ENCODE results near the gene FA2H.

Gene FA2H

DNA sequence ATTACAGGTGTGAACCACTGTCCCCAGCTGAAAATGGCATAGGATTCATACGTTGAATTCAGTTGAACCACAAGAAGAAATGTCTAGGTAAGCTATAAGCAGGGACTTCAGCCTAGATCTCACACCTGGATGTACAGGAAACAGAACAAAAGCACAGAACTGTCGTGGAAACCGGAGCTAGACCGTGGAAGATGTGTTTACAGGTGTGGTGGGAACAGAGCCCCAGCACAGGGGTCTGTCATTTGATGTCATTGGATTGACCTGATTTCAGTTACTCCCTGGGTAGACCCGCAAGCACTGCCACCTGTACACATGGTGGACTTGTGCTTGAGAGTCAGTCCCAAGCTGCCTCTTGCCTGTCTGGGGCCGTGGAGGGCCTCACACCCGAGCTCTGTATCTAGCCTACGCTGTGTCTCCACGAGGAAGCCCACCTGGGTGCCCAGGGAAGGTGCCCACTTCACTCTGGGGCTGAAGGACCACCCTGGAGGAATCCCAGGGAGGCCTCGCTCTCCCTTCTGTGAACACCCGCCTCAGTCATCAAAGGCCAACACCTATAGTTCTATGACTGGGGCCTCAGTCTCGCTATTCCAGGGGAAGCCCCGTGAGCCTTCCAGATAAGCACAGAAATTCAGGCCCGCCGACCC lies 41.8 kb downstream of the FA2H start:
- Histone ChIP-seq H3K36me3 (ENCODE audit: low read length) (no peaks in the 10 kb centered on the region), H3K27me3 (ENCODE audit: low read length) (no peaks in the 10 kb centered on the region), H2AFZ (ENCODE audit: low read depth, low read length, severe bottlenecking) (no peak overlapping the region), H3K27ac (ENCODE audit: low read depth, low read length) (no peak overlapping the region), H3K79me2 (ENCODE audit: insufficient read depth, low read length) (no peaks in the 10 kb centered on the region), H3K4me3 (ENCODE audit: insufficient read depth, low read length, poor library complexity, severe bottlenecking) (no peak overlapping the region), H3K4me2 (ENCODE audit: low read depth, low read length, poor library complexity, severe bottlenecking) (no peak overlapping the region), H4K20me1 (ENCODE audit: low read depth, low read length) (no peaks in the 10 kb centered on the region), H3F3A (ENCODE audit: insufficient read depth) (no peaks in the 10 kb centered on the region), H3K9me2 (replicated peaks; ENCODE audit: insufficient read depth, low read length) (no peaks in the 10 kb centered on the region), H3K9ac (ENCODE audit: low read length) (no peak overlapping the region), H3K9me3 (ENCODE audit: insufficient read depth, low read length) (no peaks in the 10 kb centered on the region)
- TF ChIP-seq CTCF (IDR thresholded peaks at IDR 0.05; ENCODE audit: insufficient read depth, low read length, poor library complexity, severe bottlenecking) (no peak), EZH2phosphoT487 (conservative IDR thresholded peaks at IDR 0.05; ENCODE audit: low read length) (no peak)

DNA sequence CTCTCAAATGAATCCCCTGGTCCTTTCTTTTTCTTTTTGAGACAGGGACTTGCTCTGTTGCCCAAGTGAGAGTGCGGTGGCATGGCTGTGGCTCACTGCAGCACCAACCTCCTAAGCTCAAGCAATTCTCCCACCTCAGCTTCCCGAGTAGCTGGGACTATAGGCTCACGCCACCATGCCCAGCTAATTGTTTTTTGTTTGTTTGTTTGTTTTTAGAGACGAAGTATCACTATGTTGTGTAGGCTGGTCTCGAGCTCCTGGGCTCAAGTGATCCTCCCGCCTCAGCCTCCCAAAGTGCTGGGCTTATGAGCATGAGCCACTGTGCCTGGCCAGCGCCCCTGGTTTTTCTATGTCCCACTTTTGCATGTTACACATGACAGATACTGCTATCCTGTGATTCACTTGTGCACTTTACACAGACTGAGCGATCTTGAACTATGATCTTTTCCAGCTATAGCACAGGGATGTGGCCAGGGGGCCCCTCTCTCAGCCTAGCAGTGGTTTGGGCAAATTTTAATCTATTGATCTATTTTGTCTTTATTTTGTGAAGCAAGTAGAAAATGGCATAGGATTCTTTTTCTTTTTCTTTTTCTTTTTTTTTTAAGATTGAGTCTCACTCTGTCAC lies 42.7 kb downstream of the FA2H start:
- TF ChIP-seq CTCF (IDR thresholded peaks at IDR 0.05; ENCODE audit: insufficient read depth, low read length, poor library complexity, severe bottlenecking) (no peak), EZH2phosphoT487 (conservative IDR thresholded peaks at IDR 0.05; ENCODE audit: low read length) (no peak)
- no peak overlapping the region for H3K27ac ChIP-seq (ENCODE audit: low read depth, low read length)
- H3K9me2 ChIP-seq (replicated peaks; ENCODE audit: insufficient read depth, low read length) = no peaks in the 10 kb centered on the region
- no peaks in the 10 kb centered on the region for H4K20me1 ChIP-seq (ENCODE audit: low read depth, low read length)
- H3K4me3 ChIP-seq (ENCODE audit: insufficient read depth, low read length, poor library complexity, severe bottlenecking) = no peak overlapping the region
- H3F3A ChIP-seq (ENCODE audit: insufficient read depth) = no peaks in the 10 kb centered on the region
- no peak overlapping the region for H2AFZ ChIP-seq (ENCODE audit: low read depth, low read length, severe bottlenecking)
- H3K79me2 ChIP-seq (ENCODE audit: insufficient read depth, low read length) = no peaks in the 10 kb centered on the region
- no peaks in the 10 kb centered on the region for H3K9me3 ChIP-seq (ENCODE audit: insufficient read depth, low read length)
- H3K36me3 ChIP-seq (ENCODE audit: low read length) = no peaks in the 10 kb centered on the region
- H3K4me2 ChIP-seq (ENCODE audit: low read depth, low read length, poor library complexity, severe bottlenecking) = no peak overlapping the region
- no peak overlapping the region for H3K9ac ChIP-seq (ENCODE audit: low read length)
- H3K27me3 ChIP-seq (ENCODE audit: low read length) = no peaks in the 10 kb centered on the region

DNA sequence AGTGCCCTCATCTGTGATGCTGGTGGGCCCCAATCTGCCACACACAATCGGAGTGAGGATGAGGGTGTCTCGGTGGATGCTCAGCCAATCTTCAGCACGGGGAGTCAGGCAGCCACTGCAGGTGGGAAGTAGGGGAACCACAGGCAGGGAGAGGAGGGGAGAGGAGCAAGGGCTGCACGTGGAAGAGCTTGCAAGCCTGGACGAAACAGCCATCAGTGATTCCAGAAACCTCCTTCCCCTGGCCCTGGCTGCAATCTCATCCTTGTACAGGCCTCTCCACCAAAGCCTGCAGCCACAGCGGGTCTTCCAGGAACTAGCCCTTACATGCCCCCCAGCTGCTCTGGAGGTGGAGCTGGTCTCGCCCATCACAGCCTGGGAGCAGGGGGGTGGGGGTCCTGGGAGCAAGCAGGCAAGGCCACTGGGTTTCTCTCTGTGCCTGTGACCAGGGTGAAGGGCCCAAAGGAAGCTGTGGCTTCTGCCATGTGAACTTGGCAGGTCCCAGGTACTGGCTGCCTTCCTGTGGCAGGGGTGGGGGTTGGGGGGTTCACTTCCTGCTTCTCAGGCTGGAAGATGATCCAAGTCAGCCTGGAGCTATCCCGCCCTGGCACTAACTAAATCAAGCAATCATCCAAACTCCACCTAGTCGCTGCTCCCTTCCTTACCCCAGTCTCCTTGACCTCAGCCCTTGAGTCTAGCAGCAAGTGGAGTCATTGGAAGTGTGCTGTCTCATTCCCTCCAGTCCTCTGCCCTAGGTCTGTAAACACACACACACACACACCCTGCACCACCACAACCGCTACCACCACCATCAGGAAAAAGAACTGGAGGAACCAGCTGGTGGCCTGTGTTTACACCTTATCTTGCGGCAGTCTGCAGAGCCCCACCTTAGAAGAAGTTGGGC lies 44.6 kb downstream of the FA2H start:
- Histone ChIP-seq H3K4me2 (ENCODE audit: low read depth, low read length, poor library complexity, severe bottlenecking) (no peak overlapping the region), H4K20me1 (ENCODE audit: low read depth, low read length) (no peaks in the 10 kb centered on the region), H3K36me3 (ENCODE audit: low read length) (no peaks in the 10 kb centered on the region), H3K9ac (ENCODE audit: low read length) (no peak overlapping the region), H3K27ac (ENCODE audit: low read depth, low read length) (no peak overlapping the region), H3K79me2 (ENCODE audit: insufficient read depth, low read length) (no peaks in the 10 kb centered on the region), H3K27me3 (ENCODE audit: low read length) (no peaks in the 10 kb centered on the region), H3F3A (ENCODE audit: insufficient read depth) (no peaks in the 10 kb centered on the region), H3K9me3 (ENCODE audit: insufficient read depth, low read length) (no peaks in the 10 kb centered on the region), H2AFZ (ENCODE audit: low read depth, low read length, severe bottlenecking) (no peak overlapping the region), H3K4me3 (ENCODE audit: insufficient read depth, low read length, poor library complexity, severe bottlenecking) (no peak overlapping the region), H3K9me2 (replicated peaks; ENCODE audit: insufficient read depth, low read length) (no peaks in the 10 kb centered on the region)
- TF ChIP-seq EZH2phosphoT487 (conservative IDR thresholded peaks at IDR 0.05; ENCODE audit: low read length) = no peak
- no peak for TF ChIP-seq CTCF (IDR thresholded peaks at IDR 0.05; ENCODE audit: insufficient read depth, low read length, poor library complexity, severe bottlenecking)
